Mesendoderm (in vitro differentiated cells): ENCODE results near the gene ALS2CL.

ENCODE experiments used
- DNase-seq: peaks from one replicate; pipeline ENCODE4 v3.0.0; 2013
- H2AK5ac ChIP-seq: 2 replicates; pipeline ENCODE4 v1.6.1; 2013; ENCODE audit warnings: low read length, inconsistent platforms
- H2BK120ac ChIP-seq: 2 replicates; pipeline ENCODE4 v1.6.1; 2013; ENCODE audit warnings: low read depth, mild to moderate bottlenecking, low read length, moderate library complexity, mixed read lengths
- H2BK15ac ChIP-seq: replicated peaks from 2 replicates; pipeline ENCODE4 v1.6.1; 2013; ENCODE audit warnings: low read depth, mild to moderate bottlenecking, moderate library complexity
- H2BK5ac ChIP-seq: 2 replicates; pipeline ENCODE4 v1.6.1; 2013; ENCODE audit warnings: low read length, inconsistent platforms
- H3K18ac ChIP-seq: 2 replicates; pipeline ENCODE4 v1.6.1; 2013; ENCODE audit warnings: mild to moderate bottlenecking, low read length, mixed read lengths
- H3K23ac ChIP-seq: one replicate; pipeline ENCODE4 v1.6.1; 2013; ENCODE audit warnings: low read length
- H3K27ac ChIP-seq: 2 replicates; pipeline ENCODE4 v1.5.1; 2013; ENCODE audit warnings: low read depth, mild to moderate bottlenecking, inconsistent platforms, low read length, moderate library complexity
- H3K27me3 ChIP-seq: 2 replicates; pipeline ENCODE4 v1.6.1; 2013; ENCODE audit warnings: low read length, control low read depth, mild to moderate bottlenecking, inconsistent platforms; ENCODE audit not compliant: insufficient read depth, poor library complexity
- H3K36me3 ChIP-seq: 2 replicates; pipeline ENCODE4 v1.6.1; 2013; ENCODE audit warnings: low read length, inconsistent platforms; ENCODE audit not compliant: control insufficient read depth, insufficient read depth
- H3K4ac ChIP-seq: one replicate; pipeline ENCODE4 v1.6.1; 2013; ENCODE audit warnings: low read depth, mild to moderate bottlenecking, low read length, moderate library complexity
- H3K4me1 ChIP-seq: 2 replicates; pipeline ENCODE4 v1.6.1; 2013; ENCODE audit warnings: low read depth, low read length, inconsistent platforms; ENCODE audit not compliant: control insufficient read depth
- H3K4me2 ChIP-seq: 2 replicates; pipeline ENCODE4 v1.6.1; 2013; ENCODE audit warnings: low read length
- H3K4me3 ChIP-seq: 2 replicates; pipeline ENCODE4 v1.5.1; 2013; ENCODE audit warnings: mild to moderate bottlenecking, low read length
- H3K56ac ChIP-seq: one replicate; pipeline ENCODE4 v1.6.1; 2013; ENCODE audit warnings: low read length
- H3K79me1 ChIP-seq: 2 replicates; pipeline ENCODE4 v1.6.1; 2013; ENCODE audit warnings: low read length, inconsistent platforms
- H3K79me2 ChIP-seq: 2 replicates; pipeline ENCODE4 v1.6.1; 2013; ENCODE audit warnings: mild to moderate bottlenecking, low read length; ENCODE audit not compliant: control insufficient read depth, insufficient read depth
- H3K9ac ChIP-seq: 2 replicates; pipeline ENCODE4 v1.6.1; 2013; ENCODE audit warnings: low read length, inconsistent platforms
- H4K5ac ChIP-seq: one replicate; pipeline ENCODE4 v1.6.1; 2013; ENCODE audit warnings: low read length
- H4K8ac ChIP-seq: one replicate; pipeline ENCODE4 v1.6.1; 2013; ENCODE audit warnings: low read depth, mild to moderate bottlenecking, control low read depth, low read length, moderate library complexity
- WGBS: extraction: QIAGEN DNeasy Blood & Tissue Kit; methylation state at CpG from one replicate; pipeline ENCODE4 v1.1.7; 2013; ENCODE audit warnings: low lambda C conversion rate, missing lambda C conversion rate; ENCODE audit not compliant: insufficient coverage; ENCODE audit errors: extremely low coverage; 5-methylcytosine and 5-hydroxymethylcytosine counted together

ALS2CL gene

DNA sequence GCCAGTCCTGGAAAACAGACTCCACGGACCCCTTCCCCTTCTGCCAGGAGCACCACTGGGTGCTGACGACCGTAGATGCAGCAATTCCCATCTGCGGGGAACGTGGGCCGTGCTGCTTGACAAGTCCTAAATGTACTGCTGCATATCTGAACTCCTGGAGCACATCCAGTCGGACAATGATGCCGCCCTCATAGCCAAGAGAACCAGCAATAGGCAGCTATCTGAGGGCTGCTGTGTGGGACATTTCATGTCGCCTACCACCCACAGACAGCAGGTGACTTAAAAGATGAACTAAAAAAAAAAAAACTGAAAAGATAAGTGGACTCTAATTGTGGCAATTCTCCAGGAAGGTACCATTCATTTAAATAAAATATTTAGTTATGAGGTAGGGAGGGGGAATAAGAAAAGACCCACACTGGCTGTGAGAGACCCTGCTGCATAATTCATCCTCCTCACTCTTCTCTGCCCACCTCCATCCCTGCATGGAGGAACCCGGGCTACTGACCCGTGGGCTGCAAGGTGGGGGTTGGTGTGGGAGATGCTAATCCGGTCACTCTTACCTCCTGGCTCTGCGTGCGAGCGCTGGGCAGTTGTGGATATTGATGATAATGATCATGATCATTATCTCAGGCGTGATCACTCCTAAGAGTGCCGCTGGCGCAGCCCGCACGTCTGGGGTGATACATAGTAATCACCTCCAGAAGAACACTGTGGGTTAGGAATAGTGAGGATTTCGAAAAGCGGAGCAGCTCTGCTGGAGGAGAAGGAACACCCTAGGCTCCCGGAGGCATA, 28.3 kb downstream of the ALS2CL start:
- no peak overlapping the region for H3K18ac ChIP-seq
- H2BK5ac ChIP-seq: no peak overlapping the region
- no peak overlapping the region for H2AK5ac ChIP-seq
- no peak overlapping the region for H3K4me2 ChIP-seq
- DNase-seq: no peak
- H3K36me3 ChIP-seq: no peaks in the 10 kb centered on the region
- H3K79me1 ChIP-seq: no peaks in the 10 kb centered on the region
- H3K27ac ChIP-seq: no peak overlapping the region
- WGBS: no CpG with 5 or more reads among the region's 23 CpGs
- H4K8ac ChIP-seq: no peak overlapping the region
- no peak overlapping the region for H3K9ac ChIP-seq
- H3K4ac ChIP-seq: no peak overlapping the region
- H4K5ac ChIP-seq: no peak overlapping the region
- H3K4me1 ChIP-seq: peaks cover 8% of the 10 kb centered on the region
- H2BK15ac ChIP-seq: no peak overlapping the region
- peak overlapping the region; percentile 40 for H3K56ac ChIP-seq
- H3K4me3 ChIP-seq: no peak overlapping the region
- no peak overlapping the region for H3K23ac ChIP-seq
- H3K79me2 ChIP-seq: no peaks in the 10 kb centered on the region
- no peaks in the 10 kb centered on the region for H3K27me3 ChIP-seq
- H2BK120ac ChIP-seq: no peak overlapping the region

DNA sequence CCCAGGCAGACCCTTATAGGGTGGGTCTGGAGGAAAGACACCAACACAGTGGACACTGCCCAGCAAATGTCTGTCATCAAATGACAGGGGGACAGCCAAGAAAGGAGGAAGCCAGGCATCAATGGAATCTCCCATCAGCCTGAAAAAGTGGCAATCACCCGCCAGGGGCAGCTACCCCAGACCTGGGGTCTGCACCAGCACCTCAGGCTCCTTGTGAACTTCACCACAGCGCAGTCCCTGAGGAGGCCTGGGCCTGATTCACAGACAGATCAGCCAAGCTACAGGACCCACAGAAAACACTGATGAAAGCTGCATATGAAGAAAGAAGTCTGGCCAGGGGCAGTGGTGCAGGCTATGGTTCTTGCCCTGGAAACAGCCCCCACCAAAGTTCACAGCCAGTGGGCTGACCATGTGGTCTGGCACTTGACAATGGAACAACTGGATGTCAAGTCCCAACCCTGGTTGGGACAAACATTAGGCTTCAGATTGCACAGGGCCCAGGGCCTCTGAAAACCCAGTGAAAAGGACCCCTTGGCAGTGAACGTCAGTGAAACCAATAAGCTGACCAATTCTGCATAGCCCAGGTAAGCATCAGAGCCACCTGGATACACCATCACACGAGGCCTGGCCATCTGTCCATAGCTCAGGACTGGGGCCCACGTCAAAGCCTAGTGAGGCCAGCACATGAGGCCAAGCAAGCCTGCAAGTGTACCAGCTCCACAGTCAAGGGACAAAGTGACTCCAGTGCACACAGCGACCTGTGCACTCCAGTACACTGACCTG, 29.1 kb downstream of the ALS2CL start:
- Histone ChIP-seq H3K4me3 (no peak overlapping the region), H2BK15ac (no peak overlapping the region), H2BK120ac (no peak overlapping the region), H4K8ac (no peak overlapping the region), H3K4me2 (no peak overlapping the region), H3K56ac (peak overlapping the region; percentile 40), H3K18ac (no peak overlapping the region), H3K23ac (no peak overlapping the region), H2AK5ac (no peak overlapping the region), H3K4me1 (peaks cover 8% of the 10 kb centered on the region), H4K5ac (no peak overlapping the region), H2BK5ac (no peak overlapping the region), H3K4ac (no peak overlapping the region), H3K79me1 (no peaks in the 10 kb centered on the region), H3K27ac (no peak overlapping the region), H3K79me2 (no peaks in the 10 kb centered on the region), H3K36me3 (no peaks in the 10 kb centered on the region), H3K9ac (no peak overlapping the region), H3K27me3 (no peaks in the 10 kb centered on the region)
- no CpG with 5 or more reads among the region's 6 CpGs for WGBS
- no peak for DNase-seq

DNA sequence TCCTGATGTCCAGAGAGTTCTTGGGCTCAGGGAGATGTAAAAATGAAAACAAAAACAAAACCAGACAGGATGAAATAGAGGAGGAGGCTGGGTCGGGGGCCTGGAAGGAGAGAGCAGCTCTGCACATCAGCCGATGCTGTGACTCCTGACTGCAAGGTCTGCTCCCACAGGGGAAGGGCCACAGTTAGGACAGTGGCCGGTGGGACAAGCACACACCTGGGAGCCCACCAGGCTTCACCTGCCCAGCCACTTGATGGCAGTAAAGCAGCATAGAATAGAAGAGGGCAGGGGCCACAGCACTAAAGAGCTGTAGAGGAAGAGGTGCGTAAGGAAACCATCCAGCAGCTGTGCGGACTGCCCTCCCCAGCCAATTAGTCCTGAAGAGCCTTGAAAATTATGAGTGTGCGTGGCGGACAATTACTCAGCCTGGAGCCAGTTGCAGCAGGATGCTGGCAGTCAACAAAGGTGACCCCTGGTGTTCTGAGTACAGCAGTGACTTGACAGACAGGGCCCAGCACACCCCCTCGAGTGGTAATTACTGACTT, 29.8 kb downstream of the ALS2CL start:
- Histone ChIP-seq H3K56ac (peak overlapping the region; percentile 17), H2BK120ac (no peak overlapping the region), H4K5ac (no peak overlapping the region), H3K9ac (no peak overlapping the region), H3K4me1 (peaks cover 8% of the 10 kb centered on the region), H3K79me1 (no peaks in the 10 kb centered on the region), H3K27me3 (no peaks in the 10 kb centered on the region), H3K79me2 (no peaks in the 10 kb centered on the region), H3K36me3 (no peaks in the 10 kb centered on the region), H3K4me3 (no peak overlapping the region), H2AK5ac (no peak overlapping the region), H2BK15ac (no peak overlapping the region), H2BK5ac (no peak overlapping the region), H3K4me2 (no peak overlapping the region), H3K4ac (no peak overlapping the region), H3K18ac (no peak overlapping the region), H3K27ac (no peak overlapping the region), H4K8ac (no peak overlapping the region), H3K23ac (no peak overlapping the region)
- no CpG with 5 or more reads among the region's 8 CpGs for WGBS
- peak; percentile 47 for DNase-seq

DNA sequence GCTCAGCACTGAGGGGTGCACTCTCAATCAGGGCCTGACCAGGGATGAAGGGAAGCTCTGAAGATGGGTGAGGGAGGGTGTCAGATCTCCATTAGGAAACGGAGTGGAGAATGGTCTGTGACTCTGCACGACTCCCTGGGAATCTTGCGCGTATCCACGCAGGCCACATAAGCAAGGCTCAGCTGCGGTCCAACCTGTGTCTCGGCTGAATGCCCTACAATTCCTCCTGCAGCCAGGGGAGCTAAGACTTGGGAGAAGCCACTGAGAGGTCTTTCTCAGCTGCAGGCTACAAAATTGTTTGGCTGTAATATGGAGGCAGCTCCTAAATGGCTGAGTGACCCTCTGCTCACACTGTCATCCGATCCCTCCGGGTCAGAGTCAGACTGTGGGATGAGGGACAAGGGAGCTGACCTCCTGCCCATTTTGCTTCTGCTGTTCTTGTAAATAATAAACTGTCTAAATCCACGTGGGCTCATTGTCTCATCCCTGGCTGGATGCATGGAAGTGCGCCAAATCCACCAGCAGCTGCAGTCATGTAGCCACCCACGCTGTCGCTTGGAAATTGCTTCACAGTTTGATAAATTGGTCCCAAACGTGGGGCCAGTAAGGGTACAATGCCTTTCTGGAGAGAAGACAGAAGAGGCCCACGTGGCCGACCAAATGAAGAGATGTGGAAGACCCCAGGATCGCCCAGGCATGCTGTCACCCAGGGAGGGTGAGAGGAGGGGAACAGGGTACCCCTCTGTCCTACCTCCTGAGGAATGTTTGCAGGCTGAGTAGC, 30.5 kb downstream of the ALS2CL start:
- no peak overlapping the region for H2BK120ac ChIP-seq
- H3K36me3 ChIP-seq: no peaks in the 10 kb centered on the region
- H3K79me1 ChIP-seq: no peaks in the 10 kb centered on the region
- no peak for DNase-seq
- H3K18ac ChIP-seq: no peak overlapping the region
- peak overlapping the region; percentile 10 for H3K56ac ChIP-seq
- no peak overlapping the region for H4K5ac ChIP-seq
- H4K8ac ChIP-seq: no peak overlapping the region
- no CpG with 5 or more reads among the region's 17 CpGs for WGBS
- no peaks in the 10 kb centered on the region for H3K27me3 ChIP-seq
- no peaks in the 10 kb centered on the region for H3K79me2 ChIP-seq
- H3K9ac ChIP-seq: no peak overlapping the region
- H2BK5ac ChIP-seq: no peak overlapping the region
- peaks cover 8% of the 10 kb centered on the region for H3K4me1 ChIP-seq
- no peak overlapping the region for H3K4me2 ChIP-seq
- H2BK15ac ChIP-seq: no peak overlapping the region
- H3K4ac ChIP-seq: no peak overlapping the region
- no peak overlapping the region for H2AK5ac ChIP-seq
- H3K4me3 ChIP-seq: no peak overlapping the region
- H3K27ac ChIP-seq: no peak overlapping the region
- no peak overlapping the region for H3K23ac ChIP-seq

DNA sequence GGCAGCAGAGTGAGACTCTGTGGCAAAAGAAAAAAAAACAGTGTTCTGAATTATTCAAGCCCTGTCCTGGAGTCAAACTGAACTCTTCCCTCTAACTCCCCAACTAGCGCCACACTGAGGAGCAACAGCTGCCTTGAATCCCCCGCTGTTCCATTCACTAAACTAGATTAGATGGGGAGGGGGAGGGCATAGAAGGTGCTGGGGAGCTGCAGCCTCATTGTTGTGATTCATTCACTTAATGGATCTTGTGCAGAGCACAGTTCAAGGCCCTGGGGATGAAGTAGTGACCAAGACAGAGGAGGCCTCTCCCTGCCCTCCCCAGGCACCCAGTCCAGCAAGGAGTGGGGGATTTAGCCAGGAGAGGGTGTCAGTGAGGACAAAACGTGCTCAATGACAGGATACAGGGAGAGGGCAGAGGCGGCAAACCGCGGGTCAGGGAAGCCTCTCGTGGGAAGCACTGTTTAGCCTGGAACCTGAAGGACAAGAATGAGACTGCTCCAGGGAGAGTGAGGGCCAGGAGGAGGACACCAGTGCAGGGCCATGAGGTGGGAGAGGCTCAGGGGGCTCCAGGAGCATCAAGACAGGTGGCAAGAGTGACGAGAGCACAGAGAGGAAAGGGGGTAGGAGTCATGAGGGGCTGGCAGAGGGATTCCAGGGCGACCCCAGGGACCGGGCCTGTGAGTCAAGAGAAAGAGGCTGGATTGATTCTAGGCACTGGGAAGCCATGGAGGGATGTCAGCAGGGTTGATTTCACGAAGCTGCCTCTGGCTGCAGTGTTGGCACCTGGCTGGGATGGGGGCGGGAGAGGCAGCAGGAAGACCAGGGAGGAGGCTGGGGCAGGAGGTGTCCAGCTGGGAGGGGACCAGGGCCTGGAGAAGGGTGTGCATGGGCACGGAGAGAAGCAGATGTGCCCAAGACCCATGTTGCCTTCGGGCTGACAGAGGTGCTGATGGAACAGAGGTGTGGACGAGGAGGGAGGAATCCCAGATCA, 31.4 kb downstream of the ALS2CL start:
- Histone ChIP-seq H4K5ac (no peak overlapping the region), H3K79me1 (no peaks in the 10 kb centered on the region), H4K8ac (no peak overlapping the region), H3K9ac (no peak overlapping the region), H3K18ac (no peak overlapping the region), H2BK15ac (no peak overlapping the region), H3K4me2 (no peak overlapping the region), H3K23ac (peak overlapping the region; percentile 90), H3K56ac (peak overlapping the region; percentile 17), H2BK120ac (no peak overlapping the region), H2AK5ac (no peak overlapping the region), H3K4me3 (no peak overlapping the region), H3K27ac (no peak overlapping the region), H3K36me3 (no peaks in the 10 kb centered on the region), H3K4me1 (peaks cover 8% of the 10 kb centered on the region), H3K79me2 (no peaks in the 10 kb centered on the region), H3K4ac (no peak overlapping the region), H3K27me3 (no peaks in the 10 kb centered on the region), H2BK5ac (no peak overlapping the region)
- DNase-seq: peak; percentile 53
- WGBS: no CpG with 5 or more reads among the region's 15 CpGs
